K562 (cell line): Measurements from ENCODE around the gene ZNHIT1. TPM values are rescaled to one million over a fixed set of nuclear protein-coding genes. Genes with fewer than 3 reads are reported as not detected.

ENCODE experiments used
- ATAC-seq: fragments of 200-7000 bp; cut with Tn5 transposase; 3 replicates; pipeline ENCODE4 v1.9.1; 2020; ENCODE audit warnings: moderate library complexity
- BruUV-seq: library from RNA; stranded (reverse); fragments of 400-500 nt; replicated peaks from 2 replicates; lab custom pipeline; 2021; lab: Mats Ljungman, UMichigan
- CTCF ChIA-PET: fragments of 300-600 bp; formaldehyde crosslinking; extraction: SDS; loops from one replicate; lab custom pipeline; 2021; ENCODE audit warnings: low intra/inter-chr PET ratio; lab: Yijun Ruan, JAX
- POLR2A ChIA-PET: fragments of 300-600, 350-650 bp; sonication (Branson Sonifier 250); formaldehyde crosslinking; extraction: SDS; loops from one replicate; lab custom pipeline; 2021; ENCODE audit warnings: antibody characterized with exemption, inconsistent platforms; lab: Yijun Ruan, JAX
- DNase-seq, 4 experiments: peaks; one replicate each; pipeline versions ENCODE4 v3.0.0 to v3.0.0-alpha.2; 2011 to 2018; ENCODE audit warnings: low spot score in 3 of 4, mixed read lengths in 3 of 4; ENCODE audit errors: extremely low read depth in 1 of 4
- FAIRE-seq: peaks from 2 replicates; lab custom pipeline; 2011; peaks lifted over from hg19 to GRCh38; lab: Jason Lieb, UNC
- H2AFZ ChIP-seq: 2 replicates; pipeline ENCODE4 v1.6.0; 2011; ENCODE audit warnings: low read depth, low read length, control low read depth, inconsistent platforms
- H3K27ac ChIP-seq: fragments of 200-600 bp; 3 replicates; pipeline ENCODE4 v1.8.0; 2011; ENCODE audit warnings: low read depth, mild to moderate bottlenecking, control low read depth, inconsistent platforms, low read length, moderate library complexity, mixed read lengths; ENCODE audit errors: extremely low read depth
- H3K27me3 ChIP-seq, 2 experiments: fragments of 300-600 bp in 1 of 2; 2 replicates in 1 of 2; 3 replicates in 1 of 2; pipeline versions ENCODE4 v1.6.0 to v1.8.0; 2011; ENCODE audit warnings: inconsistent platforms in 2 of 2, low read length in 2 of 2, mild to moderate bottlenecking in 1 of 2, mixed read lengths in 1 of 2, moderate library complexity in 1 of 2; ENCODE audit not compliant: control insufficient read depth in 2 of 2, insufficient read depth in 2 of 2
- H3K36me3 ChIP-seq: fragments of 300-600 bp; 3 replicates; pipeline ENCODE4 v1.8.0; 2011; ENCODE audit warnings: mild to moderate bottlenecking, low read length, inconsistent platforms; ENCODE audit not compliant: control insufficient read depth, insufficient read depth
- H3K4me1 ChIP-seq, 2 experiments: fragments of 200-600 bp in 1 of 2; replicated peaks in 1 of 2; 2 replicates in 1 of 2; 3 replicates in 1 of 2; pipeline versions ENCODE4 v1.5.1 to v1.8.0; 2011; ENCODE audit warnings: inconsistent platforms in 2 of 2, low read length in 2 of 2, mild to moderate bottlenecking in 1 of 2, mixed read lengths in 1 of 2, moderate library complexity in 1 of 2; ENCODE audit not compliant: control insufficient read depth in 2 of 2, insufficient read depth in 2 of 2
- H3K4me2 ChIP-seq: 2 replicates; pipeline ENCODE4 v1.6.1; 2011; ENCODE audit warnings: low read length, control low read depth, inconsistent platforms, mixed read lengths; ENCODE audit not compliant: insufficient read depth
- H3K4me3 ChIP-seq: fragments of 200-600 bp; sonication (generic), shearing (Covaris generic); 2 replicates; pipeline ENCODE4 v1.5.1; 2016; ENCODE audit warnings: control low read depth, inconsistent platforms
- H3K79me2 ChIP-seq: fragments of 200-600 bp; 3 replicates; pipeline ENCODE4 v1.8.0; 2011; ENCODE audit warnings: low read length, inconsistent platforms; ENCODE audit not compliant: control insufficient read depth, insufficient read depth
- H3K9ac ChIP-seq, 2 experiments: 2 replicates each; pipeline versions ENCODE4 v1.6.0 to v1.6.1; 2011; ENCODE audit warnings: low read depth in 2 of 2, low read length in 2 of 2, control low read depth in 1 of 2, inconsistent platforms in 1 of 2, mild to moderate bottlenecking in 1 of 2, mixed read lengths in 1 of 2; ENCODE audit not compliant: insufficient read depth in 1 of 2
- H3K9me1 ChIP-seq: one replicate; pipeline ENCODE4 v1.6.0; 2011; ENCODE audit warnings: inconsistent platforms, mild to moderate bottlenecking, low read length, moderate library complexity; ENCODE audit not compliant: control insufficient read depth, insufficient read depth
- H3K9me3 ChIP-seq: replicated peaks from 2 replicates; pipeline ENCODE4 v1.5.1; 2011; ENCODE audit warnings: low read depth, low read length, inconsistent platforms; ENCODE audit not compliant: control insufficient read depth, insufficient read depth
- H4K20me1 ChIP-seq: replicated peaks from 2 replicates; pipeline ENCODE4 v1.6.1; 2011; ENCODE audit warnings: low read length, inconsistent platforms, mixed read lengths; ENCODE audit not compliant: control insufficient read depth, insufficient read depth
- SLC30A9 ChIP-seq: fragments of 250-450 bp; sonication (Bioruptor Pico); IDR thresholded peaks from 2 replicates; pipeline ENCODE4 v1.8.0; 2022; ENCODE audit warnings: mild to moderate bottlenecking, moderate library complexity
- SRF ChIP-seq, 2 experiments: fragments of 250-450, 450-650 bp in 1 of 2; sonication (Bioruptor Pico) in 1 of 2; sonication (generic) in 1 of 2; formaldehyde crosslinking; IDR thresholded peaks; 2 replicates each; pipeline versions ENCODE4 v1.5.0 to v1.5.1; 2020 to 2022; ENCODE audit warnings: mild to moderate bottlenecking in 1 of 2, missing genetic modification reagents in 1 of 2
- TBL1XR1 ChIP-seq, 2 experiments: IDR thresholded peaks; 2 replicates each; pipeline ENCODE4 v1.6.1; 2012; ENCODE audit warnings: improper control_type of control experiment in 2 of 2, low read length in 2 of 2, mild to moderate bottlenecking in 1 of 2
- ZNF75A ChIP-seq: fragments of 450-650 bp; formaldehyde crosslinking; IDR thresholded peaks from 2 replicates; pipeline ENCODE4 v1.4.0; 2020; ENCODE audit warnings: mild to moderate bottlenecking
- WGBS: fragments of 100-300 bp; shearing (Covaris generic); methylation state at CpG from one replicate; pipeline ENCODE4 v1.1.6; 2016; ENCODE audit warnings: low coverage, mixed read lengths; ENCODE audit not compliant: insufficient coverage; ENCODE audit errors: missing lambda C conversion rate; 5-methylcytosine and 5-hydroxymethylcytosine counted together
- in situ Hi-C: fragments of 300-500 bp; cut with MboI; formaldehyde crosslinking; loops from 4 replicates; pipeline ENCODE4 v1.15.0; 2018; ENCODE audit warnings: inconsistent platforms, mixed read lengths
- intact Hi-C: fragments of 100-400 bp; cut with micrococcal nuclease; formaldehyde crosslinking; loops from 2 replicates; pipeline ENCODE4 v1.14.2; 2022
- polyA plus RNA-seq, 8 experiments: library from polyadenylated mRNA; depleted of rRNA in 4 of 8; stranded (reverse) in 5 of 8; unstranded in 3 of 8; fragments of >200 nt; fragmentation: Nextera tagmentation in 2 of 8; fragmentation: Illumina TruSeq in 1 of 8; extraction: Ambion mirVana in 2 of 8; extraction: Trizol in 1 of 8; gene quantifications; 2 replicates each; pipeline versions ENCODE4 v1.2.1 to v1.2.3, GENCODE V29; 2011 to 2014; ENCODE audit warnings: inconsistent platforms in 1 of 8, missing spikeins in 1 of 8
- total RNA-seq, 7 experiments: library from RNA; depleted of rRNA in 6 of 7; stranded (reverse); fragments of >200 nt in 6 of 7; fragmentation: Illumina TruSeq in 2 of 7; extraction: Trizol in 2 of 7; gene quantifications; 2 replicates each; pipeline versions ENCODE4 v1.2.1 to v1.2.3, GENCODE V29; 2011 to 2021; ENCODE audit warnings: low replicate concordance in 1 of 7
- TF ChIP-seq, protein P1 (sequence below), 2 experiments: fragments of 450-650 bp in 1 of 2; sonication (generic) in 1 of 2; formaldehyde crosslinking in 1 of 2; IDR thresholded peaks; 2 replicates each; pipeline versions ENCODE4 v1.7.1 to v1.9.0; 2016 to 2022; ENCODE audit warnings: inconsistent platforms in 1 of 2, mild to moderate bottlenecking in 1 of 2, missing genetic modification reagents in 1 of 2

The ZNHIT1 gene
- total and polyA plus RNA-seq, 9 of the 15 experiments (the other 6 are each of a cell fraction or from before 2014, with no cell fraction given): 6.4 to 162 (median 70.1) TPM

DNA sequence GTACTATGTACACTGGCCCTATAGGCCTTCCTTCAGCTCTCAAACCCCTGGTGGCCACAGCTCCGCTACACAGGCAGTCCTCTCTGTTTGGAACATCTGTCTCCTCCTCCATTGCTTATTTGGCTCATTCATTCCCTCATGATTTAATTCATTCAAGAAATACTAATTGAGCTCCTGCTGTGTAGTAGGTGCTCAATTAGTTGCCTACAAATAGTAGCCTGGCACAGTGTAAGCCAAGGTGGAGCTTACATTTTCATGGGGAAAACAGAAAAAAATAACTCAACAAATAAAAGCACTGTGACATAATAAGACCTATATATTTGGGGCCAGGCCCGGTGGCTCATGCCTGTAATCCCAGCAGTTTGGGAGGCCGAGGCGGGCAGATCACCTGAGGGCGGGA lies 30.3 kb downstream of the ZNHIT1 start:
- Histone ChIP-seq H3K4me2 (no peak overlapping the region), H3K9me1 (peaks cover 3% of the 10 kb centered on the region), H3K27me3 (no peaks in the 10 kb centered on the region), H3K27ac (no peak overlapping the region), H3K36me3 (peaks cover 38% of the 10 kb centered on the region), H4K20me1 (0 out of 2 replicates have a peak, but pooled peaks cover 4% of the 10 kb centered on the region), H3K79me2 (peaks cover 66% of the 10 kb centered on the region), H3K4me1 (peaks cover 13 to 39% of the 10 kb centered on the region in 2 experiments; a peak in 4 of 5 replicates), H3K4me3 (no peak overlapping the region), H2AFZ (no peak overlapping the region), H3K9ac (no peak overlapping the region), H3K9me3 (peaks cover 8% of the 10 kb centered on the region)
- 92% methylated on average over 5 of the region's 5 CpGs for WGBS
- TF ChIP-seq TBL1XR1 (IDR thresholded peaks at IDR 0.05; ENCODE audit: low read length in 2 of 2): no peak
- TF ChIP-seq ZNF75A (CRISPR knock-in tag): no peak
- intact Hi-C loops (no loop called here), in situ Hi-C loops (no loop called here)
- BruUV-seq: no TSS peak
- DNase-seq (peak in 2 of 4 experiments; percentile 13 to 17), FAIRE-seq (no peak), ATAC-seq (no peak)
- POLR2A ChIA-PET: interaction anchor here (1.1 kb wide), 1 partner anchor 35 kb away, joined by 4 read pairs; no protein-coding TSS in a partner anchor
- CTCF ChIA-PET: no interaction called here

GRCh38 chr7:101250324-101250723 lies 32.4 kb downstream of the ZNHIT1 start:
- 97% methylated on average over 3 of the region's 3 CpGs for WGBS
- no TSS peak for BruUV-seq
- Histone ChIP-seq H2AFZ (no peak overlapping the region), H4K20me1 (0 out of 2 replicates have a peak, but pooled peaks cover 4% of the 10 kb centered on the region), H3K27me3 (no peaks in the 10 kb centered on the region), H3K4me1 (peaks cover 5 to 18% of the 10 kb centered on the region in 2 experiments; a peak in 3 of 5 replicates), H3K4me3 (no peak overlapping the region), H3K9me3 (peaks cover 8% of the 10 kb centered on the region), H3K4me2 (no peak overlapping the region), H3K79me2 (peaks cover 46% of the 10 kb centered on the region), H3K27ac (no peak overlapping the region), H3K9me1 (peaks cover 3% of the 10 kb centered on the region), H3K36me3 (peaks cover 33% of the 10 kb centered on the region), H3K9ac (peak overlapping the region in 1 of 2 experiments; percentile 60; a peak in 1 of 4 replicates)
- CTCF ChIA-PET: interaction anchor here (0.6 kb wide), 1 partner anchor 157 kb away, joined by 3 read pairs; no protein-coding TSS in a partner anchor
- in situ Hi-C loops: no loop called here
- no peak for FAIRE-seq
- no peak for DNase-seq
- intact Hi-C loops: no loop called here
- POLR2A ChIA-PET: interaction anchor here (0.8 kb wide), 1 partner anchor 9 kb away, joined by 3 read pairs; no protein-coding TSS in a partner anchor
- no peak for ATAC-seq
- no peak for TF ChIP-seq SRF (CRISPR knock-in tag; IDR thresholded peaks at IDR 0.05)
- no peak for TF ChIP-seq SLC30A9 (CRISPR knock-in tag)
- TF ChIP-seq, protein P1, sequence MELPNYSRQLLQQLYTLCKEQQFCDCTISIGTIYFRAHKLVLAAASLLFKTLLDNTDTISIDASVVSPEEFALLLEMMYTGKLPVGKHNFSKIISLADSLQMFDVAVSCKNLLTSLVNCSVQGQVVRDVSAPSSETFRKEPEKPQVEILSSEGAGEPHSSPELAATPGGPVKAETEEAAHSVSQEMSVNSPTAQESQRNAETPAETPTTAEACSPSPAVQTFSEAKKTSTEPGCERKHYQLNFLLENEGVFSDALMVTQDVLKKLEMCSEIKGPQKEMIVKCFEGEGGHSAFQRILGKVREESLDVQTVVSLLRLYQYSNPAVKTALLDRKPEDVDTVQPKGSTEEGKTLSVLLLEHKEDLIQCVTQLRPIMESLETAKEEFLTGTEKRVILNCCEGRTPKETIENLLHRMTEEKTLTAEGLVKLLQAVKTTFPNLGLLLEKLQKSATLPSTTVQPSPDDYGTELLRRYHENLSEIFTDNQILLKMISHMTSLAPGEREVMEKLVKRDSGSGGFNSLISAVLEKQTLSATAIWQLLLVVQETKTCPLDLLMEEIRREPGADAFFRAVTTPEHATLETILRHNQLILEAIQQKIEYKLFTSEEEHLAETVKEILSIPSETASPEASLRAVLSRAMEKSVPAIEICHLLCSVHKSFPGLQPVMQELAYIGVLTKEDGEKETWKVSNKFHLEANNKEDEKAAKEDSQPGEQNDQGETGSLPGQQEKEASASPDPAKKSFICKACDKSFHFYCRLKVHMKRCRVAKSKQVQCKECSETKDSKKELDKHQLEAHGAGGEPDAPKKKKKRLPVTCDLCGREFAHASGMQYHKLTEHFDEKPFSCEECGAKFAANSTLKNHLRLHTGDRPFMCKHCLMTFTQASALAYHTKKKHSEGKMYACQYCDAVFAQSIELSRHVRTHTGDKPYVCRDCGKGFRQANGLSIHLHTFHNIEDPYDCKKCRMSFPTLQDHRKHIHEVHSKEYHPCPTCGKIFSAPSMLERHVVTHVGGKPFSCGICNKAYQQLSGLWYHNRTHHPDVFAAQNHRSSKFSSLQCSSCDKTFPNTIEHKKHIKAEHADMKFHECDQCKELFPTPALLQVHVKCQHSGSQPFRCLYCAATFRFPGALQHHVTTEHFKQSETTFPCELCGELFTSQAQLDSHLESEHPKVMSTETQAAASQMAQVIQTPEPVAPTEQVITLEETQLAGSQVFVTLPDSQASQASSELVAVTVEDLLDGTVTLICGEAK (IDR thresholded peaks at IDR 0.05): no peak
- TF ChIP-seq, protein P1 (CRISPR knock-in tag; IDR thresholded peaks at IDR 0.05): no peak
